ENCODE data around the gene ATRNL1.

ATRNL1 gene

GRCh38 chr10:115867305-115867704, 774.1 kb downstream of the ATRNL1 start:
- Histone ChIP-seq H3K36me3 (ENCODE audit: control insufficient read depth in 1 of 2, insufficient read depth in 2 of 2, low read length in 2 of 2) (no peaks in the 10 kb centered on the region), H3K9me3 (ENCODE audit: control insufficient read depth in 1 of 2, low read length in 2 of 2) (no peaks in the 10 kb centered on the region), H3K4me3 (ENCODE audit: low read depth in 1 of 2, low read length in 2 of 2) (no peak overlapping the region), H3K4me1 (ENCODE audit: control insufficient read depth in 1 of 2, insufficient read depth in 2 of 2, low read length in 2 of 2) (no peaks in the 10 kb centered on the region), H3K27ac (ENCODE audit: low read length) (no peak overlapping the region), H3K27me3 (ENCODE audit: low read depth, low read length) (no peaks in the 10 kb centered on the region)

- H3K27ac ChIP-seq (ENCODE audit: low read length) = no peak overlapping the region
- no peaks in the 10 kb centered on the region for H3K4me1 ChIP-seq (ENCODE audit: control insufficient read depth in 1 of 2, insufficient read depth in 2 of 2, low read length in 2 of 2)
- no peak overlapping the region for H3K4me3 ChIP-seq (ENCODE audit: low read depth in 1 of 2, low read length in 2 of 2)
- H3K36me3 ChIP-seq (ENCODE audit: control insufficient read depth in 1 of 2, insufficient read depth in 2 of 2, low read length in 2 of 2) = no peaks in the 10 kb centered on the region
- no peaks in the 10 kb centered on the region for H3K27me3 ChIP-seq (ENCODE audit: low read depth, low read length)
- no peaks in the 10 kb centered on the region for H3K9me3 ChIP-seq (ENCODE audit: control insufficient read depth in 1 of 2, low read length in 2 of 2)
These were observed 778.7 kb downstream of the ATRNL1 start for GRCh38 chr10:115871855-115872254.

- Histone ChIP-seq H3K36me3 (ENCODE audit: control insufficient read depth in 1 of 2, insufficient read depth in 2 of 2, low read length in 2 of 2) (no peaks in the 10 kb centered on the region), H3K27ac (ENCODE audit: low read length) (no peak overlapping the region), H3K4me3 (ENCODE audit: low read depth in 1 of 2, low read length in 2 of 2) (no peak overlapping the region), H3K27me3 (ENCODE audit: low read depth, low read length) (no peaks in the 10 kb centered on the region), H3K9me3 (ENCODE audit: control insufficient read depth in 1 of 2, low read length in 2 of 2) (no peaks in the 10 kb centered on the region), H3K4me1 (ENCODE audit: control insufficient read depth in 1 of 2, insufficient read depth in 2 of 2, low read length in 2 of 2) (no peaks in the 10 kb centered on the region)
These were observed 782.0 kb downstream of the ATRNL1 start for GRCh38 chr10:115875172-115875571.

- Histone ChIP-seq H3K27ac (ENCODE audit: low read length) (no peak overlapping the region), H3K36me3 (ENCODE audit: control insufficient read depth in 1 of 2, insufficient read depth in 2 of 2, low read length in 2 of 2) (no peaks in the 10 kb centered on the region), H3K4me1 (ENCODE audit: control insufficient read depth in 1 of 2, insufficient read depth in 2 of 2, low read length in 2 of 2) (no peaks in the 10 kb centered on the region), H3K27me3 (ENCODE audit: low read depth, low read length) (no peaks in the 10 kb centered on the region), H3K9me3 (ENCODE audit: control insufficient read depth in 1 of 2, low read length in 2 of 2) (no peaks in the 10 kb centered on the region), H3K4me3 (ENCODE audit: low read depth in 1 of 2, low read length in 2 of 2) (no peak overlapping the region)
These were observed 786.4 kb downstream of the ATRNL1 start for GRCh38 chr10:115879372-115880089.

GRCh38 chr10:115882021-115882420, 788.9 kb downstream of the ATRNL1 start:
- no peaks in the 10 kb centered on the region for H3K27me3 ChIP-seq (ENCODE audit: low read depth, low read length)
- no peak overlapping the region for H3K4me3 ChIP-seq (ENCODE audit: low read depth in 1 of 2, low read length in 2 of 2)
- no peaks in the 10 kb centered on the region for H3K9me3 ChIP-seq (ENCODE audit: control insufficient read depth in 1 of 2, low read length in 2 of 2)

GRCh38 chr10:115883372-115883771, 790.2 kb downstream of the ATRNL1 start:
- H3K4me1 ChIP-seq (ENCODE audit: control insufficient read depth in 1 of 2, insufficient read depth in 2 of 2, low read length in 2 of 2) = no peaks in the 10 kb centered on the region
- H3K36me3 ChIP-seq (ENCODE audit: control insufficient read depth in 1 of 2, insufficient read depth in 2 of 2, low read length in 2 of 2) = no peaks in the 10 kb centered on the region
- H3K9me3 ChIP-seq (ENCODE audit: control insufficient read depth in 1 of 2, low read length in 2 of 2) = no peaks in the 10 kb centered on the region
- no peak overlapping the region for H3K27ac ChIP-seq (ENCODE audit: low read length)
- no peak overlapping the region for H3K4me3 ChIP-seq (ENCODE audit: low read depth in 1 of 2, low read length in 2 of 2)
- no peaks in the 10 kb centered on the region for H3K27me3 ChIP-seq (ENCODE audit: low read depth, low read length)

More at GRCh38 chr10:115882021-115882420, 788.9 kb downstream of the ATRNL1 start:
- H3K4me1 ChIP-seq (ENCODE audit: control insufficient read depth in 1 of 2, insufficient read depth in 2 of 2, low read length in 2 of 2) = no peaks in the 10 kb centered on the region
- no peak overlapping the region for H3K27ac ChIP-seq (ENCODE audit: low read length)
- H3K36me3 ChIP-seq (ENCODE audit: control insufficient read depth in 1 of 2, insufficient read depth in 2 of 2, low read length in 2 of 2) = no peaks in the 10 kb centered on the region

GRCh38 chr10:115884331-115884730, 791.2 kb downstream of the ATRNL1 start:
- no peaks in the 10 kb centered on the region for H3K36me3 ChIP-seq (ENCODE audit: control insufficient read depth in 1 of 2, insufficient read depth in 2 of 2, low read length in 2 of 2)
- H3K9me3 ChIP-seq (ENCODE audit: control insufficient read depth in 1 of 2, low read length in 2 of 2) = no peaks in the 10 kb centered on the region
- H3K27me3 ChIP-seq (ENCODE audit: low read depth, low read length) = no peaks in the 10 kb centered on the region
- H3K4me3 ChIP-seq (ENCODE audit: low read depth in 1 of 2, low read length in 2 of 2) = no peak overlapping the region
- no peaks in the 10 kb centered on the region for H3K4me1 ChIP-seq (ENCODE audit: control insufficient read depth in 1 of 2, insufficient read depth in 2 of 2, low read length in 2 of 2)
- H3K27ac ChIP-seq (ENCODE audit: low read length) = no peak overlapping the region

- H3K4me3 ChIP-seq (ENCODE audit: low read depth in 1 of 2, low read length in 2 of 2) = no peak overlapping the region
- H3K4me1 ChIP-seq (ENCODE audit: control insufficient read depth in 1 of 2, insufficient read depth in 2 of 2, low read length in 2 of 2) = no peaks in the 10 kb centered on the region
- no peaks in the 10 kb centered on the region for H3K36me3 ChIP-seq (ENCODE audit: control insufficient read depth in 1 of 2, insufficient read depth in 2 of 2, low read length in 2 of 2)
- H3K27me3 ChIP-seq (ENCODE audit: low read depth, low read length) = no peaks in the 10 kb centered on the region
- no peak overlapping the region for H3K27ac ChIP-seq (ENCODE audit: low read length)
- H3K9me3 ChIP-seq (ENCODE audit: control insufficient read depth in 1 of 2, low read length in 2 of 2) = no peaks in the 10 kb centered on the region
These were observed 802.0 kb downstream of the ATRNL1 start for GRCh38 chr10:115895166-115895565.

- no peaks in the 10 kb centered on the region for H3K4me1 ChIP-seq (ENCODE audit: control insufficient read depth in 1 of 2, insufficient read depth in 2 of 2, low read length in 2 of 2)
- H3K36me3 ChIP-seq (ENCODE audit: control insufficient read depth in 1 of 2, insufficient read depth in 2 of 2, low read length in 2 of 2) = no peaks in the 10 kb centered on the region
- H3K27me3 ChIP-seq (ENCODE audit: low read depth, low read length) = no peaks in the 10 kb centered on the region
- H3K9me3 ChIP-seq (ENCODE audit: control insufficient read depth in 1 of 2, low read length in 2 of 2) = no peaks in the 10 kb centered on the region
- no peak overlapping the region for H3K27ac ChIP-seq (ENCODE audit: low read length)
- no peak overlapping the region for H3K4me3 ChIP-seq (ENCODE audit: low read depth in 1 of 2, low read length in 2 of 2)
These were observed 805.1 kb downstream of the ATRNL1 start for GRCh38 chr10:115898242-115898641.

- Histone ChIP-seq H3K9me3 (ENCODE audit: control insufficient read depth in 1 of 2, low read length in 2 of 2) (no peaks in the 10 kb centered on the region), H3K36me3 (ENCODE audit: control insufficient read depth in 1 of 2, insufficient read depth in 2 of 2, low read length in 2 of 2) (no peaks in the 10 kb centered on the region), H3K27me3 (ENCODE audit: low read depth, low read length) (no peaks in the 10 kb centered on the region), H3K4me3 (ENCODE audit: low read depth in 1 of 2, low read length in 2 of 2) (no peak overlapping the region), H3K27ac (ENCODE audit: low read length) (no peak overlapping the region), H3K4me1 (ENCODE audit: control insufficient read depth in 1 of 2, insufficient read depth in 2 of 2, low read length in 2 of 2) (no peaks in the 10 kb centered on the region)
These were observed 809.4 kb downstream of the ATRNL1 start for GRCh38 chr10:115902596-115902995.

GRCh38 chr10:115903207-115903606, 810.0 kb downstream of the ATRNL1 start:
- no peaks in the 10 kb centered on the region for H3K27me3 ChIP-seq (ENCODE audit: low read depth, low read length)
- H3K4me3 ChIP-seq (ENCODE audit: low read depth in 1 of 2, low read length in 2 of 2) = no peak overlapping the region
- H3K4me1 ChIP-seq (ENCODE audit: control insufficient read depth in 1 of 2, insufficient read depth in 2 of 2, low read length in 2 of 2) = no peaks in the 10 kb centered on the region
- H3K9me3 ChIP-seq (ENCODE audit: control insufficient read depth in 1 of 2, low read length in 2 of 2) = no peaks in the 10 kb centered on the region
- no peak overlapping the region for H3K27ac ChIP-seq (ENCODE audit: low read length)
- no peaks in the 10 kb centered on the region for H3K36me3 ChIP-seq (ENCODE audit: control insufficient read depth in 1 of 2, insufficient read depth in 2 of 2, low read length in 2 of 2)

- Histone ChIP-seq H3K36me3 (ENCODE audit: control insufficient read depth in 1 of 2, insufficient read depth in 2 of 2, low read length in 2 of 2) (no peaks in the 10 kb centered on the region), H3K27me3 (ENCODE audit: low read depth, low read length) (no peaks in the 10 kb centered on the region)
These were observed 810.7 kb downstream of the ATRNL1 start for GRCh38 chr10:115903845-115904244.

More at GRCh38 chr10:115903845-115904244, 810.7 kb downstream of the ATRNL1 start:
- no peak overlapping the region for H3K4me3 ChIP-seq (ENCODE audit: low read depth in 1 of 2, low read length in 2 of 2)
- no peaks in the 10 kb centered on the region for H3K9me3 ChIP-seq (ENCODE audit: control insufficient read depth in 1 of 2, low read length in 2 of 2)
- no peaks in the 10 kb centered on the region for H3K4me1 ChIP-seq (ENCODE audit: control insufficient read depth in 1 of 2, insufficient read depth in 2 of 2, low read length in 2 of 2)
- H3K27ac ChIP-seq (ENCODE audit: low read length) = no peak overlapping the region

Data from muscle layer of duodenum (tissue), 2 donors.